NOMO-1 treated with dmso at 0.1 percent for 144 hours (cell line): Measurements from ENCODE around the gene C2CD3.
A peak's percentile ranks its signal among the peaks of the same experiment; 100 is the strongest.

Experiments
- DNase-seq: peaks from one replicate; lab custom pipeline; 2025; ENCODE audit not compliant: unreplicated experiment; lab: John Stamatoyannopoulos, UW

Gene C2CD3

GRCh38 chr11:74170694-74171629 is at the start of gene C2CD3, which contains the start of gene PPME1:
C2CD3 (minus strand) TSS chr11:74171002; CDS start chr11:74170792, 210 bp downstream.
PPME1 (plus strand) TSS chr11:74171289; CDS start chr11:74171422, 133 bp downstream.
- DNase-seq: peak; percentile 99

DNA sequence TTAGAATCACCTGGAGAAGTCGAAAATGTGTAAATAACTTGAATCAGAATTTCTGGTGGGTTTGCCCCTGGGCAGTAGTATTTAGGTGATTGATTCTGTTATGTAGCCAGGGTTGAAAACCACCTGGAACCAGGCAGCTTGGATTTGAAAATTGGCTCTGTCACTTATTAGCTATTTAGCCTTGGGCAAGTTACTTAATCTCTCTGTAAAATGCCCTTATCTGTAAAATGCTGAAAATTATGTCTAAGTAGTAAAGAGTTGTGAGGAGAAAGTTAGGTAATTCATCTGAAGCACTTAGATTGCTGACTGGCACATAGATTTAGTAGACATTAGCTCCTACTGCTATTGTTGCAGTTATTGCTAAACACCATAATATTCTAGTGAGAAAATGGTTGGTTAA is 49.6 kb upstream of the C2CD3 start:
- no peak for DNase-seq

DNA sequence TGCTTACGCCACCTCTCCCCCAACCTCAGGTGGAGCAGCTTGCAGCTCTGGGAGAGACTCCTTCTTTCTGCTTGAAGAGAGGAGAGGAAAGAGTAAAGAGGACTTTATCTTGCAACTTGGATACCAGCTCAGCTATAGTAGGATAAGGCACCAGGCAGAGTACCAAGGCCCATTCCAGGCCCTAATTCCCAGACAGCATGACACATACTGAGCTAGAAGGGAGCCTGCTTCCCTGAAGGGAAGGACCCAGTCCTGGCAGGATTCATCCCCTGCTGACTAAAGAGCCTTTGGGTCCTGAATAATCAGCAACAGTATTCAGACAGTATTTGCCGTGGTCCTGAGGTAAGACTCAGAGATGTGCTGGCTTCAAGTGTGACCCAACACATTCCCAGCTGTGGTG is 41.7 kb upstream of the C2CD3 start:
- no peak for DNase-seq

DNA sequence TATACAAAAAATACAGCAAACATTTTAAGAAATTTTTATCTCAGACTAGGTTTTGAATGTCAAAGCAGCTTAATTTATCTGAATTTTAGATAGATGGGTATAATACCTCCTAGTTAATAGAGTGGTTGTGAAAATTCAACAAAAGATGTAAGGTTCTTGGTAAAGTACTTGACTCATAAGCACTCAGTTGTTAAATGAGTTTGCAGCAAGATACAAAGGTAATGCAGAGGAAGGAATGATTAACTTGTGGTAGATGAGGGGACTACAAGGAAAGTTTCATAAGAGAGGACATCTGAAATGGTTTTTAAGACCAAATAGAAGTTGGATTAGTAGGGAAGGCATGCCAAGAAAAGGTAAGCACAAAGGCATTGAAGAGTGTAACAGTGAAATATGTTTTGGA is 37.7 kb upstream of the C2CD3 start:
- no peak for DNase-seq

DNA sequence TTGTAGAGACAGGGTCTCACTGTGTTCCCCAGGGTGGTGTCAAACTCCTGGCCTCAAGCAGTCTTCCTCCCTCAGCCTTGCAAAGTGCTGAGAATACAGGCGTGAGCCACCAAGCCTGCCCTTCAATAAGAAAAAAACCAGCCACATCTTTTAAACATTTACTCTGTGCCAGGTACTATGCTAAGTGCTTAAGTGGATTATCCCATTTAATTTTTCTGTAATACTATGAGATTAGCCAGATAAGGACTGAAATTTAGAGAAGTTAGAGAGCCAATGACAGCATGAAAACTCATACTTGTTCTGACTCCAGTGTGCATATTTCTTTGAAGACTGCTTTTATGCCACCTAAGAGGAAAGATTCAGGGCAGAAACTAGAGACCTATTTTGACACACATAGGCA is 35.9 kb upstream of the C2CD3 start:
- DNase-seq: no peak

DNA sequence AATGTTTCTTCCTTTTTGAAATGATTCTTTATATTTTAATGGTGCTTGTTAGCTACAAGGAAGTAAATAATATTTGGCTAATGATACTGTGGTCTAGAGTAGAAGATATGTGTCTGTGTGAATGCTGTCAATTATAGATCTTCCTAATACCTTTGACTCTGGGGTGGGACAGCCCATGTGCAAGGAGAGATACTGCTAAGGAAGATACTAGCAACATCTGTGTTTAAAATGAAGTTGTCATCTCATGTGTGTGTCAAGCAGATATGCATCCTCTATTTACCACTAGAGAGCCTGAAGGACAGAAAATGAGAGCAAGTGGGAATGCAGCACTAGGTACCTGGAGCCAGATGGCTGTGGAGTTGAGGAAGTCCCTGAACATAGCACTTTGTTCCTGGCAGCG is 34.4 kb upstream of the C2CD3 start:
- DNase-seq: no peak

DNA sequence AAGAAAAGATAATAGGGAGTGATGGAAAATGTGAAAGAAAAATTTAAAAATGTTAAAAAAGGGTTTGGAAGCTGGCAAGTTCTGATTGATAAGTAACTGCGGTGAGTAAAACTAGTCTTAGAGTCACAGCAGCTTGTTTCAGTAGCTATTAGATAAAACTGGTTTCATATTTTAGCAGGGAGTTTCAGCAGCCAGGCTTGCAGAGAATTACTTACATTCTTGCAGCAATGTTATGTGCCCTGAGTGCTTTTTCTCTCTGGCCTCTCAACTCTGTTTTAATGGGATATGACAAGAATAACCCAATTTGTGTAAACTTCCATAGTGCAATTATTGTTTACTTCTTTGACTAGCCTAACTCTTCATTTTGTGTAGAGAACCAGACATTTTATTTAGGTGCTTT is 33.9 kb upstream of the C2CD3 start:
- DNase-seq: no peak

GRCh38 chr11:74203966-74204365 is 33.2 kb upstream of the C2CD3 start:
- DNase-seq: no peak

DNA sequence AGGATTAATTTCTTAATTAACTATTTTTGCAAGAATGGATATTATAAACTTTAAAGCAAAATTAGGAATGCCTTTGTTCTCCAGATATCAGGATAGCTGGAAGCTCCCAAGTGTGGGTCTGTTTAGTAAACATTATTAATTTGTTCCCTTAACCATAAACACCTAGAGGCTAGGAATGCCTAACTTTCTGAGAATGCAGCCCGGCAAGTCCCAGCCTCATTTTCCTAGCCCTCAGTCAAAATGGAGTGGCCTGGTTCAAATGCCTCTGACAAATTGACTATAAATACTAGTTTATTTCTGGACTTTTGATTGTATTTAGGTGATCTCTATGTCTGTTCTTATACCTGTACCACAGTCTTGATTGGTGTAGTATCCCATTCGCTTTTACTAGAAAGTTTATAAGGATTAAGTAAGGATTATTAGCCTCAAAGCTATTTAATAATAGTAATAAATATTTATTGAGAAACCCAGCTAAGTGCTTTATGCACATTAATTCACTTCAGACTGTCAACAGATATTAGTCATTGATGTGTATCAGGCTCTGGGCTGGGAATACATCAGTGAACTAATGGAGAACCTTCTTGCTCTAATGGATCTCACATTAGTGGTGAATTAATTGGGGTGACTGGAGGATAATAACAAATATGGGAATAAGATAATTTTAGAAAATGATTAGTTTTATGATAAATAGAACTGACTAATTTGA is 26.1 kb upstream of the C2CD3 start:
- DNase-seq: no peak

DNA sequence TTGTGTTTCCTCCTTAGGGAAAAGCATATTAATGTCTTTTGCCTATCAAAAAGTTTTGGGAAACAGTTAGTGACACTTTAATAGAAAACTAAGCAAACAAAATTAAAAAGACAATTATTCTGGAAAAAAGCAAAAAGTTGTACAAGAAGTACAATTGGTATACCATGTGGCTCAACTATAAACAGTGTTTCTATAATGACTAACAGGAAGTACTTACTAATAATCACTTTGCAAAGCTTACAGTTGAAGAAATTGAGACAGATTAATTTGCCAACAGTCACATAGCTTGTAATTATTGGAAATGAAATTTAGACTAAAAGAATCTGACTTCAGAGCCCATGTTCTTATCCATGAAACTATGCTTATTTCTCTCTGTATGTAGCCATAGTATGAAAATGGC is 25.0 kb upstream of the C2CD3 start:
- DNase-seq: no peak

DNA sequence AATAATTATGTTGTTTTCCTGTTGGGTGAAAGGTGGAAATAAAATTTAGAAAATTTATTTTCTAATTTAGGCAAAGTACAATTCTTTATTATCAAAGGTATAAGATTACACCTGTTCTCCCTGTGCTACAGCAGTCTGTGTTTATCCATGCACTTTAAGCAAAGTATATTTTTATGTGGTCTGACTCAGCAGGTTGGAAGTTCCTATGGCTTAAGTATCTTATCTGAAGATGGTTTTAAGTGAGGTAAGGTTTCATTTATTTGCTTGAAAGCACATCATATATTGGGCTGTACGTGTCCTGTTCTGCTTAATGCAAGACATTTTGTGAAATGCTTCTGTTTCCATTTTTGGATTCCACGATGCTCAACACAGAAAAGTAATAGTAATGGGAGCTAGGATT is 14.9 kb upstream of the C2CD3 start:
- DNase-seq: no peak

DNA sequence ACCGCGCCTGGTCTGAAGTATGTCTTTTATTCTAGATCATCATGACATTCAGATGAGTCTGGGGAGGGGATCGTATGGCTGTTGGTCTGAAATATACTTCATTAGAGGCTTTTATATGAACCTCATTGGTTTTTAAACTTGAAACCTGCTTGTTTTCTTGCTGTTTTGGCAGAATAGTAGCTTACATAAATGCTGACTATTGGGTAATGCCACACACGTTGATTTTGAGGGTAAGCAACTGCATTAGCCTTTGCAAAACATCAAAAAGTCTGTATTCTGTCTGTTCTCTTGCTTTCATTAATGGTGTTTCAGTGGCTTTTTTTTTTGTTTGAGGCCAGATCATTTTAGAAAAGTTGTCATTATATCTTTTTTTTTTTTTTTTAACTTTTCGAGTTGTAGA is 14.5 kb upstream of the C2CD3 start:
- no peak for DNase-seq

GRCh38 chr11:74182635-74183034 is 11.8 kb upstream of the C2CD3 start:
- DNase-seq: no peak

DNA sequence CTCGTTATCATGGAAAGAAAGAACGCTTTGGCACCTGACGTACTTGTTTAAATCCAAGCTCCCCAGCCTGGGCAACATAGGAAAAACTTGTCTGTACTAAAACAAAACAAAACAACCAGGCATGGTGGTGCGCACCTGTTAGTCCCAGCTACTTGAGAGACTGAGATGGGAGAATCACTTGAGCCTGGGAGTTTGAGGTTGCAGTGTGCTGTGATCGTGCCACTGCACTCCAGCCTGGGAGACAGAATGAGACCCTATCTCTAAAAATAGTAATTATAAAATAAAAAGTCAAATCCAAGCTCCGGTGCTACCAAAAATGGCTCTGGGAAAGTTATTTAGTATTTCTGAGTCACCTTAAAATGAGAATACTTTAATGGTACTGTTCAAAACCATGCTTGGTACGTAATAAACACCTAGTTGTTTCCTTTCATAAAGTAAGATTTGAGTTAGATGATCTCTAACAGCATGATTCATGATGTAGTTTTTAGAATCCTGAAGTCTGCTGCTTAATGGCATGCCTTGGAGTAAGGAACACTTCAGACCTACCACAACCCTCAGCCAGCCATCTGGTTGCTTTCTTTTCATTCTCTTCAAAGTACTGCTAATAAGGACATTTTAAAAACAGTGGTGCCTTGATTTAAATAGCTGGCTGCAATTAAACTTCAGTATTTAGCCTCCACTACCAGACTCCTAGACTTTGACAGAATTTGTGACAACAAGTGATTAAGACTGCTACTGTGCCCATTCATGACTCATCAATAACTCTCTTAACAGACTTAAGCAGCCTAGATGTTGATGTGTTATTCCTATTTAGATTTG is 8.6 kb upstream of the C2CD3 start:
- DNase-seq: no peak

DNA sequence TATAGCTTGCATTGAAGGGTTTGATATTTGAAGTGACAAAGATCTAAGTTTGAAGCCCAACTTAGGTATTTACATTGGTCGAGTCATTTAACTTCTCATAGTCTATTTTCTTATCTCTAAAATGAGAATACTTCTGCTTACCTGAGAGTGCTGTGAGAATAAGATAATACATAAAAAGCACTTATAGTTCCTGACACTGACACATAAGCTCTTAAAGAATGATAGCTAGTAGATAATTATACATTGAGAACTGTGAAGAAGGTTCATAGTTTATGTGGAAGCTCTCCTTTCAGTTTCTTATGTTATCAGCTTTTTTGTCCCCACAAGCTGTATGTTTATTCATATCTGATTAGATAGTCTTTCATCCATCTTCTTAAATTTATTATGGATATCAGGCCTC is 5.1 kb upstream of the C2CD3 start:
- DNase-seq: no peak

- DNase-seq: no peak
Measured at GRCh38 chr11:74171997-74172396, 1.2 kb upstream of the C2CD3 start.

DNA sequence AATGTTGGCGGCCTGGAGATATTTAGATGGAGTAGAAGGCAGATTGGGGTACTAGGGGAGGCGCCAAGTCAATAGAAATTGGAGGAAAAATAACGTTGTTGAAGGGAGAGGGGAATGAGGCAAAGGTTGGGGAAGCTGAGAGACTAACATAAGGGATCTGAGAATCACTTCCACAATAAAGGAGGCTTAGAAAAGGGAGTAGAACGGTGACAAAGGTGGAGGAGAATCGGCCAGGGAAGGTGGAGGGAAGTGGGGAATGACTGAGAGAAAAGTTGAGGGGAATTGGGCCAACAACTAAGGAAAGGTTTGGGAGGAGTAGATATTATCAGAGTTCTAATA is 797 bp upstream of the C2CD3 start:
- no peak for DNase-seq

- no peak for DNase-seq
Measured at GRCh38 chr11:74169738-74170458, 904 bp downstream of the C2CD3 start.

- DNase-seq: no peak
Measured at GRCh38 chr11:74168838-74169237, 2.0 kb downstream of the C2CD3 start.

GRCh38 chr11:74162681-74163467 is 7.9 kb downstream of the C2CD3 start:
- DNase-seq: no peak
